ENCODE data around the gene CKAP4.

Gene CKAP4

DNA sequence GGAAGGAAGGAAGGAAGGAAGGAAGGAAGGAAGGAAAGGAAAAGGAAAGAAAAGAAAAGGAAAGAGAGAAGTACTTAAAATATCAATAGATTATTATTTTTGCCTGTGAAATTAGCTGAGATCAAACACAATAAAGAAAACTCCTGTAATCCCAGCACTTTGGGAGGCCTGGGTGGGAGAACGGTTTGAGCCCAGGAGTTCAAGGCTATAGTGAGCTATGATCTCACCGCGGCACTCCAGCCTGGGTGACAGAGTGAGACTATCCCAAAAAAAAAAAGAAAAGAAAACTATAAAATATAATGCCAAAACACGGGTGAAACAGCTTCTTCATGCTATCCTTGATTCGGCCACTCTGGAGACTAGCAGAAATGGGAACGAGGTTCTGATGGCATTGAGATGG, 26.2 kb upstream of the CKAP4 start:
- no peak for DNase-seq (ENCODE audit: low spot score)

DNA sequence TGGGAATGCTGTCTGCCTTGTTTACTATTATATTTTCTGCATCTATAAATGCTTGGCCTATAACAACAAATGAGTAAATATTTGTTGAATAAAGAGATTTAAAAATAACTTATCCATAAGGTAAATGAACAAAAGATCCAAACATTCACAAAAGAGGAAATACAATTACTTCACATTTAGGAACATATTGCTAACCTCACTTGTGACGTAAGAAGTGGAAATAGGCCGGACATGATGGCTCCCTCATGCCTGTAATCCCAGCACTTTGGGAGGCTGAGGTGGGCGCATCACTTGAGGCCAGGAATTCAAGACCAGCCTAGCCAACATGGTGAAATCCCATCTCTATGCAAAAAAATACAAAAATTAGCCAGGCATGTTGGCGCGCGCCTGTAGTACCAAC, 25.7 kb upstream of the CKAP4 start:
- no peak for DNase-seq (ENCODE audit: low spot score)

DNA sequence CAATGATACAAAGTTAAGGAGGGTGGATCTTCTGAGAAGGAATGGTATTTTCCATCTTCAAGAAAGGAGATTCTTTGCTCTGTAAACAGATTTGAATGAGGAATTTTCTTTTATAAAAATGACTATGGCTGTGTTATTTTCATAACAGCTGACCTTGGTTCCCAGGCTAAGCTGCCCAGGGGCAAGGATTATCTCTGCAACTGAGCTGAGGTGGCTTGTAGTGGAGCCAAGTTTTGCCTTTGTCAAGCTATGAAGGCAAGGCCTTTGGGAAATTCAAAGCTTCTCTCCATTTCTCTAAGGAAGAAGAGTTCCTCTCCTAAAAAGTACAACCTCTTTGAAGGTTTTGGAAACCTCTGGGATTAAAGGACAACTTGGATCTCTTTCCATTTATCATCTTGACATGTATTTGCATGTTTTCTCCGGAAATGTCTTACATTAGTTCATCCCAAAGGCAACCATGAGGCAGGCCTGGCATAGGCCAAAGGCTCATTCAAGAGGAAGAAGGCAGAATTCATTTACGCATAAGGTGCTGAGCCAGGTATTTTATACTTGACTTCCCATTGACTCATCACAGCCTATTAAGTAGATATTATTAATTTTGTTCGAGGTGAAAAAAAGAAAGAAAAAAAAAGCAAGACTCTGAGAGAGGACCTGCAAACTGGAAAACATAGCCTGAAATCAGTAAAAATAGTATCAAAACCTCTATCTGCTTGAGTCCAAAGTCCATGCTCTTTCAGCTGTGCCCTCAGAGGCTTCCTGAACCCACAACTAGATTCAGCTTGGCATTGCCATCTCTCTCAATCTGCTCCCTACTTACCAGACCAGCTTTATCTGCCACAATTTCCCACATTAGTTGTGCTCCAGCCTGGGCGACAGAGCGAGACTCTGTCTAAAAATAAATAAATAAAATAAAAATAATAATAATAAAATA, 24.0 kb upstream of the CKAP4 start:
- no peak for DNase-seq (ENCODE audit: low spot score)

DNA sequence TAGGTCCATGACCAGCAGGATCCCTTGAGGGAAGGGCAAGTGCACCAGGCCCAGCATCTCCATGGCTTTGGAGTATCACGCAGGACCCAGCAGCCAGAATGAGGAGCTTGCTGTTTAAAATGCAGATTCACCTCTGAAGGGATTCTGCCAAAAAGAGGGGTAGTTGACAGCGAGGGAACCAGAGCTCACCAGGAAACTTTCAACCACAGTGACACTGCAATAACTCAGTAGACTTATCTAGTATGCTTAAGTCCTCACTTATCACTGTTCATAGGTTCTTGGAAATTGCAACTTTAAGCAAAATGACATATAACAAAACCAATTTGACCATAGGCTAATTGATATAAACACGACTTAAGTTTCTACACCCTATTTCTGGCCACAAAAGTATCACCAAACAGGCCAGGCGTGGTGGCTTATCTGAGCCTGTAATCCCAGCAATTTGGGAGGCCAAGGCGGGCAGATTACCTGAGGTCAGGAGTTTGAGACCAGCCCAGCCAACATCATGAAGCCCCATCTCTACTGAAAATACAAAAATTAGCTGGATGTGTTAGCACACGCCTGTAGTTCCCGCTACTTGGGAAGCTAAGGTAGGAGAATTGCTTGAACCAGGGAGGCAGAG, 21.4 kb upstream of the CKAP4 start:
- DNase-seq (ENCODE audit: low spot score): no peak

DNA sequence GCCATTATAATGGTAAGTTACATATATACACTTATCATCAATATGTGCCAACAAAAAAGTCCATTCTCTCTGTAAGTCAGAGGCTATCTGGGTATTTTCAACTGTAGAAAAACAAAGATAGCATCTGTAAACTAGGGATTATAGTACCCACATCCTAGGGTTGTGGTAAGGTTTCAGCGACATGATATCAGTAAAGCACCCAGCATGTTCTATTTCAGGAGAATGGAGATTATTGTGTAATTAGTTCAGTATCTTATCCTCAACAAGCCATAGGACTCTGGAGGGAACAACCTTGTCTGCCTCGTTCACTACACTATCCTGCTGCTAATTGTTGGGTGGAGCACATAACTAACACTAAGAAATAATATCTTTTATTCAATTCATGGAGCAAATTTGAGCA, 19.7 kb upstream of the CKAP4 start:
- DNase-seq (ENCODE audit: low spot score): no peak

DNA sequence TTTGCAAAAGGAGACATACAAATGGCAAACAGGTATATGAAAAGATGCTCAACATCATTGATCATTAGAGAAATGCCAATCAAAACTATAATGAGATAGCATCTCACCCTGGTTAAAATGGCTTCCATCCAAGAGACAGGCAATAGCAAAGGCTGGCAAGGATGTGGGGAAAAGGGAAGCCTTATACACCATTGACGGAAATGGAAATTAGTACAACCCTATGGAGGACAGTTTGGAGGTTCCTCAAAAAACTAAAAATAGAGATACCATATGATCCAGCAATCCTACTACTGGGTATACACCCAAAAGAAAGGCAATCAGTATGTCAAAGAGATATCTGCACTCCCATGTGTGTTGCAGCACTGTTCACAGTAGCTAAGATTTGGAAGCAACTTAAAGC, 17.3 kb upstream of the CKAP4 start:
- no peak for DNase-seq (ENCODE audit: low spot score)

DNA sequence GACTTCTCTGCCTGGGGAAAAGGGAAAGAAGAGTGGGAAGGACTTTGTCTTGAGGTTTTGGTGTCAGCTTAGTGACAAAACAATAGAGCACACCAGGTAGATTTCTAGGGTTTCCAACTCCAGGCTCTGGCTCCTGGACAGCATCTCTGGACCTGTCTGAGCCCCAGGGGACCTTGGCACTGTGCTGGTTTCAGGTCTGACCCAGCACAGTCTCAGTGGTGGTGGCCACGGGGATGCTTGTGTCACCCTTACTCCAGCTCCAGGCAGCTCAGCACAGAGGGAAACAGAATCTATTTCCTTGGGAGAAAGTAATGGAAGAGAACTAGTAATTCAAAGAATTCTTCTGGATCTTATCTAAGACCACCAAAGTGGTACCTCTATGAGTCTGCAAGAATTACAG, 11.1 kb upstream of the CKAP4 start:
- DNase-seq (ENCODE audit: low spot score): no peak

DNA sequence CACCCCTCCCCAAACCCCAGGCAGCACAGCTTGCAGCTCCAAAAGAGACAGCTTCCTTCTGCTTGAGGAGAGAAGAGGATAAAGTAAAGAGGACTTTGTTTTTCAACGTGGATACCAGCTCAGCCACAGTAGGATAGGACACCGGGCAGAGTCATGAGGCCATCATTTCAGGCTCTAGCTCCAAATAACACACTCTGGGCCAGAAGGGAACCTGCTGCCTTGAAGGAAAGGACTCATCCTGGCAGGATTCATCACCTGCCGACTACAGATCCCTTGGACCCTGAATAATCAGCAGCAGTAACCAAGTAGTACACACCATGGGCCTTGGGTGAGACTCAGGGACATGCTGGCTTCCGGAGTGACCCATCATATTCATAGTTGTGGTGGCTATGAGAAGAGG, 10.4 kb upstream of the CKAP4 start:
- DNase-seq (ENCODE audit: low spot score): no peak

DNA sequence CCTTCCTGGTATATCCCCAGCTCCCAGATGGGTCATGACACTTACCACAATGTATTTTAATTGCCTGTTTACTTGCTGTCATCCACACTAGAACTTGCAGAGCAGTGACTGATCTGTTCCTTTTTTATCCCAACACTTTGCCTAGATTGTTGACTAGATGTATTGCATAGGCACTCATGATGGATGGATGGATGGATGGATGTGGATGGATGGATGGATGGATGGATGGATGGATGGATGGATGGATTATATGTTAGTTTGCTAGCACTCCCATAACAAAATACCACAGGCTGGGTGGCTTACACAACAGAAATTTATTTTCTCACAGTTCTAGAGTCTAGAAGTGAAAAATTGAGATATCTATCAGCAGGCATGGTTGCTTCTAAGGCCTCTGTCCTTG, 8.7 kb upstream of the CKAP4 start:
- no peak for DNase-seq (ENCODE audit: low spot score)

DNA sequence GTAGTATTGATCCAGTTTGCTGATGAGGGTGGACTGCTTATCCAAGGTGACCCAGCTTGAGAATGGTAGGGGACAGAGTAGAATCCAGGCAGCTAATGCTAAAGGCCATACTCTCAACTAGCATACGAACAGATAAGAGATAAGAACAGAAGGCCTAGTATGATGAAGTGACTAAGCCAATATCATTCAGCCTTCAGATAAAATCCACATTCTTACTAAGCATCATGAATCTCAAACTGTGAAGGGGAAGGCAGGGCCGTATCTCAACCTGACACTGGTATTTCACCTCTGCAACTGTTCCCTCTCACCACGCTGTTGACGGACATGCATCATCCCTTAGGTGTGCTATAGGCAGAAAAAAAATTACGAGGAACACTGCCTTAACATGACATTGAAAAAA, 8.1 kb upstream of the CKAP4 start:
- DNase-seq (ENCODE audit: low spot score): no peak

DNA sequence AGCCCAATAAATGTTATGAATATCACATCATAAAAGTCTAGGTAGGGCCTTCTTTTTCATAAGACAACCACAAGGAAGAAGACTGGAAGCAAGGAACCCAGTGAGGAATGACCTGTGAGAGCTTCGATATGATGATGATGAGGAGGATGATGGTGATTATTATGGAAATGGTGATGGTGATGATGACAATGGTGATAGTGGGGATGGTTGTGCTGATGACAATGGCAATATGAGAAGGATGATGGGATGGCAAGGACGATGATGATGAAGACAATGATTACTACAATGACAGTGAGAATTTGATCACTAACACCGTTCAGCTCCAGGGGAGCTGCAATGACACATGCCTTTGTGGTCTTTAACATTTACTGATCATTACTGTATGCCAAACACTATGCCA, 7.7 kb upstream of the CKAP4 start:
- DNase-seq (ENCODE audit: low spot score): no peak

DNA sequence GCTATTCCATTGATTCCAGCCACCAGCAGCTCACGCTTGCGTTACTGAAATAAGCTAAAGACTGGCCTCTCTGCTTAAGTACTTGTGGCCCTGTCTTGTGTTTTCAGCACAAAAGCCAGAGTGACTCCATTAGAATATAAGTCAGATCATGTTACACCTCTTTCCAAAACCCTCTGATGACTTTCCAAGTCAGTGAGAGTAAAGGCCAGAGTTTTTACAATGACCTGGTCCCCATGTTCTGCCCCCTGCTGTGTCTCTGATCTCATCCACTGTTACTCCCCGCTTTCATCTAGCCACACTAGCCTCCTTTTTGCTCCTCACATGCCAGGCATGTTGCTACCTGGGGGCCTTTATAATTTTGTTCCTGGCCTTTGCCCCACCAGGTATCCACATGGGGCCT, 6.9 kb upstream of the CKAP4 start:
- no peak for DNase-seq (ENCODE audit: low spot score)

DNA sequence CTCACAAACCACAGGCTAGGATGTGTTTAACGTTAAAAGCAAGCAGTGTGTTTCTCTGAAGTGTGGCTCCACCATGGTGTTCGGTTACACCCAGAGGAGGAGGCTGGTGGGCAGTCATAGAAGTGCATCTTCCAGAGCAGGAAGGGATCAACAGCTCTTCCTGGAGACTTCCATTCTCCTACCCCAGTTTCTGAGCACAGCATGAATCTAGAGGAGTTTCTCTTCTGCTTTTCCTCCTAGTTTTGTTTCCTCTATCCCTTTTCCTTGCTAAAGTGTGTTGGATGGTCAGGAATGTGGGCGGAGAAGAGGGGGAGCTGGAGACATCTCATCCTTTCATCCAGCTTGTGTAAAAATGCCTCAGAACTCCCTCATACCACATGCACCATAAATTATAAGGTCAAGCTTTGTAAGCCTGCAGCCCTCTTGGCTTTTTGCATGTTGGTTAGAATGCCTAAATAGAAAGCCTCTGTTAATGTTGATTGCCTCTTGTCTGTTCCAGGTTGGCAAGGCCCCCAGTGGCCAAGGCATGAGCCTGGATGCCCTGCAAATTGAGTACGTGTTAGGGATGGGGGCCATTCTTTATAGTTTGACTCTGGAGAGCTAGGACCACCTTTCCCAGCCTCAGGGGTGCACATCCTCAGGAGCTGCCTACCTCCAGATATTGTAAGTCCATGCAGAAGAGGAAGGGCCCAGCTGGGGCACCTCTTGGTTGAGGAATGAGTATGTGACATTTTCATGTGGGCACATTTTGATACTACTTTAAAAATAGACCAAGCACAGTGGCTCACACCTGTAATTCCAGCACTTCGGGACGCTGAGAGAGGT, 4.0 kb upstream of the CKAP4 start:
- DNase-seq (ENCODE audit: low spot score): no peak

DNA sequence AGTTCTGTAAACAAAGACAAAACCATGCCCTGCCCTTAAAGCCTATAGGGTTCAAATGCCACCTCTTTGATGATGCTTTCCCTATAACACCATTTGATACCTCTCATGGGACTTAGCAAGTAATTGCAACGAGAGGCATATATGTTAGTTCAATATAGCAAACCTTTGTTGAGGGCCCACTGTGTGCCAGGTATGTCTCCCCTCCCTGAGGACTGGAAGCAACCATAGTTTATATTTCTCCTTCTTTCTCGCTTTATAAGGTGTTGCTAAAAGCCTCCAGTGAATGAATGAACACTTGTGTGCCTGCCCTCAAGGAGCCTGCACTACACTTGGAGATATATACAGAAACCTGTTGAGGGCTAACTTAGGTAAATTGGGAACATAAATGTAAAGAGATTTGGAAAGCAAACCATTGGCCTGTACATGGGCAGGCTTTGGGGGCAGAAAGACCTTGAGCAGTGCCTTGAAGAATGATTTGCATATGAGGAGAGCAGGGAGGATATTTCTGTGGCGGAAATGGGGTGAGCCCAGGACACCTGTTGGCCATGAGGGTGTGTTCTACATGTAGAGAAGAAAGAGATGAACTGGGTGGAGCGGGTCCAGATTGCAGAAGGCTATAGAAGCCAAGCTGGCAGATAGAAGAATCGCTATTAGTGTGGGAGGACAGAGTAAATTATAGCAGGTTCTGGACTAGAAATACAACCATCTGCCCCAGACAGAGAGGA, 1.8 kb upstream of the CKAP4 start:
- DNase-seq (ENCODE audit: low spot score): no peak

DNA sequence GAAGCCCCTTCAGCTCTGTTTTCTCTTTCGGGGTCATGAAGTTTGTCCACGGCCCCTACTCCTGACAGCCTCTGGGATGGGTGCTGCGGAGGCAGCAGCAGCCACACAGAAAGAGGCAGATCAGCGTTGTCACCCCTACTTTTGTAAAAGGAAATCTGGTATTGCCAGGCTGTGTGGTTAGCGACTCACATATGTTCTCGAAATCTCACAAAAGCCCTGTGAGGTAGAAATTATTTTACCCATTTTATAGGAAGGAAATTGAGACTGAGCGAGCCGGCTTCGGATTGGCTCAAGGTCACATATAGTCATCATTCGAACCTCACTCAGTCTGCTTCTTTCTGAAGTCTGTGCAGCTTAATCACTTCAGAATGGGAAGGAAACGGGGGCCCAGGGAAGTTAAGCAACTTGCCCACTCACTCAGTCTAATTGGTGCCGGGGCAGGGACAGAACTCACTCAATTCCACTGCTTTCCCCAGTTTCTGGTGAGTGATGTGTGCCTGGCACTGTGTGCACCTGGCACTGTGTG, 1.1 kb upstream of the CKAP4 start:
- no peak for DNase-seq (ENCODE audit: low spot score)

DNA sequence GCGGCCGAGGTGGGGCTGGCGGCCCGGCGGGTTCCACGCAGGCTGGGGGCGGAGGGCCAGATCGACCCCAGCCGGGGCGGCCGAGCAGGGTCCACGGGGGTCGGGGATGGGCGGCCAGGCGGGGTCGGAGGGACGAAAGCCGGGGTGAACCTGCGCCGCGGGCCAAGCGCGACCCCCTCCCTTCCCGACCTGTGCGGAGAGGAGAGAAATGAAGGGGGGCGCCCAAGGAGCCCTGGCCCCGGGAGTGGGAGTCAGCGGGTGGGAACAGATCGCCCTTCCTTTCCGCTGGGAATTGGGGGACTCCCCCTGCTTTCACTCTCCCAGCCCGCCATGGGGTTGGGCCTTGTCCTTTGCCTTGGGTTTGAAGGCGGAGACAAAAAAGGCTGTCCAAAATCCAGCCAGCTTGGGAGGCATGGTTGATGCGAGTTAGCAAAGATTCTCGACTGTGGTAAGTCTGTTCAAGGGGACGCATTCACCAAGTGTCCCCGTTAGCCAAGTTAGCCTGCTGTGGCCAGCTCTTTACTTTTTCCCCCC, 559 bp upstream of the CKAP4 start:
- DNase-seq (ENCODE audit: low spot score): peak; percentile 76

DNA sequence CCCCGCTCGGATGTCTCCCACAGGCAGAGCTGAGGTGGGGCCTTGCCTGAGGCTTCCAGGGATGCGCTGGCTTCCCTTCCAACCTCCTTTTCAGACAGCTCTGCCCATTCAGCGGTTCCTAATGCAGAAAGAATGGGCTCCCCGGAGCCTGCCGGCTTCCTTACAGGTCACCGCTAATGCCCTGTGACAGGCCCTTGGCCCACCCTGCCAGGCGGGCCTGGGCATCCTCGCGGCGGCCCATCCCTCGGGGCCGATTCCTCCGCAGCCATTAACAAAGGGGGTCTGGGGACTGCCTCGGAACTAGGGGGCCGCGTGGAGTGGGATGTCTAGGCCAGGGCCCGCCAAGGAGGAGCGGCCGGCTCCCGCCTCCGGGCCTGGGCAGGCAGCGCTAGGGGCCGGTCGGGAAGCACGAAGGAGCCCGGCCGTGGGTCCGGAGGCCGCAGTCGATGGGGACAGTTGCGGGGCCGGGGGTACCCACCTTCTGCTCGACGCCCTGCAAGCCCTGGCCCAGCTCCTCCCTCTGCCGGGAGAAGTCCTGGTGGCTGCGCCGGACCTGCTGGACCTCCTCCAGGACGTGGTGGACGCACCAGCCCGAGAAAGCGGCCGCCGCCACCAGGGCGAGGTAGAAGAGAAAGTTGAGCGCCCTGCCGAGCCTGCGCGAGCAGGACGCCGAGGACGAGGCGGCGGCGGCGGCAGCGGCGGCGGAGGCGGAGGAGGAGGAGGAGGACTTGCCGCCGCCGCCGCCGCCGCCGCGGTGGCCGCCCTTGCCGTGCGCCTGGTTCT, 738 bp downstream of the CKAP4 start:
- DNase-seq (ENCODE audit: low spot score): peak; percentile 71

DNA sequence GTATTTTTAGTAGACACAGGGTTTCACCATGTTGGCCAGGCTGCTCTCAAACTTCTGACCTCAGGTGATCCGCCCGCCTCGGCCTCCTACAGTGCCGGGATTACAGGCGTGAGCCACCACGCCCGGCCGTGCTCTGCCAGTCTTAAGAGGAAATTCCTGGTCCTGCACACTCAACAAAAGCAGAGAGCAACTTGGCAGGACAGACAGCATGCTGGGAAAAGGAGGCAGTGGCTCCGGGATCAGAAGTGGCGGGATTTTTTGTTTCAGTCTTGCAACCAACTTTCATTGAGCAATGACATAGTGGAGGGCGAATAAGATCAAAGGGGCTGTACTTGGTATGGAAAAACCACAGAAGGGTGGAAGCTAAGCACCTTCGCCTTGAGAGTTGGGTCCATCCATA, 2.1 kb downstream of the CKAP4 start:
- no peak for DNase-seq (ENCODE audit: low spot score)

DNA sequence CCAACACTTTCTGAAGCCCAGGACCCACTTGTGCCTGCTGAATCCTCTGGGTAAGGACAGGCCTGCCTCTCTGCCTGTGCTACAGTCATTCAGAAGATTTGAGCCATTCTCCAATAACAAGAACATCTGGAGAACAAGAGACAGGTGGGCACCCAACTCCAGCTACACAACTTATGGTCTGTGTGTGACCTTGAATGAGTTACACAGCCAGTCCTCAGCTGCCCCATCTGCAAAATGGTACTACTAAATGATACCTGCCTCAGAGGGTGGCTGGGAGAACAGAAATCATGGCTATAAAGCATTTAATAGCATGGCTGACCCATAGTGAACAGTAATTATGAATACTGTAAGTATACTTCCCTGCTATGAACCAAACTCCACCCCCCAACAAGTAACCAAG, 4.2 kb downstream of the CKAP4 start:
- no peak for DNase-seq (ENCODE audit: low spot score)

DNA sequence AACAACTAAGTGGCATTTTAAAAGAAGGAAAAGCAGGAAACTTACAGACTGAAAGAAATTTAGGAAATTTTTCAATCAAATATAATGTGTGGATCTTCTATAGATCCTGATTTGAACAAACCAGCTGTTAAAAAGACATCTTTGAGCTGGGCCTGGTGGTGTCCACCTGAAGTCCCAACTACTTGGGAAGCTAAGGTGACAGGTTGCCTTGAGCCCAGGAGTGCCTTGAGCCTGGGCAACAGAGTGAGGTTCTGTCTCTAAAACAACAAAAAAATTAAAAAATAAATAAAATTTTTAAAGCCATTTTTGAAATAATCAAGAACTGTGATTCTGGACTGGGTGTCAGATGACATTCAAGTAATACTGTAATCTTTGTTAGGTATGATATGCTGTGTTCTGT, 7.0 kb downstream of the CKAP4 start:
- no peak for DNase-seq (ENCODE audit: low spot score)

DNA sequence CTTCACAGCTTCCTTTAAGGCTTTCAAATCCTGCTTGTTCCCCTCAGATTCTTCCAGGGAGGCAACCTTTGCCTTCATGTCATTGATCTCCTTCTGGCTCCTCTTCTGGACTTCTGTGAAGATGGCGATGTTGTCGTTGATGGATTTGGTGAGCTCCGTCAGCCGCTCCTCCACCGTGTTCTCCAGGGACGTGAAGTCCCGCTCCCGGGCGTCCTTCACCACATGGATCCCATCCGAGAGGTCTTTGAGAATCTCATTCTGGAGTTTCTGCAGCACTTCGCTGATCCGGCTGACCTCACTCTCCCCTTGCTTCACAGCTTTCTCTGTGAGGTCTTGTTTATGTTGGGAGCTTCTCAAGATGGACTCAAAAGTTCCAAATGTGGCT, 7.9 kb downstream of the CKAP4 start:
- DNase-seq (ENCODE audit: low spot score): no peak

Data from HuH-7.5 (cell line).